Activated CD4-positive, alpha-beta T cell treated with anti-CD3 and anti-CD28 coated beads for 1 hour (primary cell): ENCODE measurements around the gene TXK.
"Not testable (repeated sequence)": the region's sequence is repeated elsewhere in the genome, so short reads cannot be mapped to it uniquely, and the experiment has no call there.

Experiments used
- DNase-seq: peaks from one replicate; pipeline ENCODE4 v3.0.0-alpha.2; 2020

The TXK gene

DNA sequence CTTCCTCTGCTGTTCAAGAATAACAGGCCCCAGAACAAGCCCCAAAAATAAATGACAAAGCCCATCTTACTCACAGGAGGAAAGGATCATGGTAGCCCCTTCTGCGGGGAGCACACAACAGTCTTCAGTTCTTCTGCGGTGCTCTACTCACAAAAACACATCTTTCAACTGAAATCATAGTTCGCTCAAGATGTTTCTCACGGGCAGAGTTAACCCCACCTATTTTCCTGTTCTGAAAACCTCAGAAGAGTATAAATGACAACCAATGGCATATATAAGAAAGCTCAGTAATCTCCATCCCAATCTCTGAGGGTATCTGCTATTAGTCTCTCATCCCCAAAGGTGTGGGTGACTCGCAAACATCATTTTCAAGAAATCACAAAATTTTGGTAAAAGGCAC lies at the start of gene TXK:
Gene TXK, minus strand, starts transcription at position 170 of the 400 bp plus-strand sequence. Its CDS starts 80 bp downstream, at position 90.
- no peak for DNase-seq

DNA sequence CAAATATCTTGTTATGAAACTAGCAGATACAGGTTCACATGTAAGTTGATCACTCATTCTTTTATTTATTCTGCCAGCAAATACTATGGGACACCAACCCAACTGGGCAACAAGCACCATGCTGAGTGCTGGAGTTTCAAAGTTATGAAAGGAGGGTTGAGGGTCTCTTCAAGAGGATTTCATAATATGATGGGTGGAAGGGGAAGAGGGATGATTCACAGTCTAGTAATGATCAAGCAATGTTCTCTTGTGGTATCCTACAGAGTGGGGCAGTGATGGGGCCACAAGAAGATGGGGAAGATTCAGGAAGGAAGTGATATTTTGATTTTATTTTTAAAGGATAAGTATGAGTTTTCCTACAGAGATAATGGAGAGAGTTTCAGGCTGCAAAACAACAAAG lies 46.2 kb upstream of the TXK start:
- DNase-seq, result no peak

DNA sequence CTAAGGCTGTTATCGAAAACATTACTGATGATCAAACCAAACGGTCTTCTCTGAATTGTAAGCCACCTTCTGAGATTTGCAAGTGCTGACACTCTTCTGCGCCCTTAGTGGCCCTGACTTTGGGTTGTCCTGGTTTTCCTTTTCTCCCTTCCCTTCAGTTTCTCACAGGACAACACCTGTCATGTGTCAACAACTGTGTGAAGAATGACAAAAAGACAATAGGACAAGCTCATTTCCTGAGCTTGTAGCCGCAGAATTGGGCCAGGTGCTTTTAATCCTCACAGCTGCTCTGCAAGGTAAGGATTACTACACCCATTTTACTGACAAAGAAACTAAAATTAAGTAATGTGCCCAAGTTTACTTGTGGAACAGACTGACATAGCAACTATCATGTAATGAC lies 44.9 kb upstream of the TXK start:
- DNase-seq, result no peak

DNA sequence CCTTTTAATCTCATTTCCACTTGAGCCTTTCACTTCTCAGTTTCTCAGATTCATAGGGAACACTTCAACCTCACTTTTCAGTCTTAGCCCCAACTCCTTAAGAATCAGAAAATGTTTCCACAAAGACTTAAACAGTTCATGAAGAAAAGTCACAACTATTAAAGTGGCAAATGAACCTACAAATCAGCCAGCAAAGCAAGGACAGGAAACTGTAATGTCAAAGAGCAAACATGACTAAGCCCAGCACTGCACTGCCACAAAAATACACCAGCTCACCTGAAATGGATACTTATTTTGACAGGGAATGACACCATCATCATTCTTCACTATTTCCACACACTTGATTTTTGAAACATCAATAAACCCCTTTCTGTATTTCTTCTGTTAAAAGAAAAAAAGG lies 41.8 kb upstream of the TXK start:
- no peak for DNase-seq

DNA sequence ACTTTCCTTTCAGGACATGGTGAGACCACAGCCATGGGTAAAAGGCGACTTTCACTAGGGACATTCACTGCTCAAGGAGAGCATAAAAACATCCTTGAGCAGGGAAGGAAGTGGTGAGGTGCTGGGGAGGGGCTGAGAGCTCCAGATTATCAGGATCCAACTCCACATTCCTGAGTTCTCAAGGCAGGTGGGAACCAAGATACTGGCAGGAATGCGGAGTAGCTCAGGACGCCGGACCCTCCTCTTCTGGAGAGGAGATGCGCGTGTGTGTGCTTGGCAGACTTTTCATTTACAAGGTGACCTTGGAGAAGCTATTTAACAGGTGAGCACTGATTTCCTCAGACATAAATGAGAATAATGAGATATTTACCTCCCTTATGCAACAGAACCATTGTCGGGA lies 41.3 kb upstream of the TXK start:
- DNase-seq, result no peak

DNA sequence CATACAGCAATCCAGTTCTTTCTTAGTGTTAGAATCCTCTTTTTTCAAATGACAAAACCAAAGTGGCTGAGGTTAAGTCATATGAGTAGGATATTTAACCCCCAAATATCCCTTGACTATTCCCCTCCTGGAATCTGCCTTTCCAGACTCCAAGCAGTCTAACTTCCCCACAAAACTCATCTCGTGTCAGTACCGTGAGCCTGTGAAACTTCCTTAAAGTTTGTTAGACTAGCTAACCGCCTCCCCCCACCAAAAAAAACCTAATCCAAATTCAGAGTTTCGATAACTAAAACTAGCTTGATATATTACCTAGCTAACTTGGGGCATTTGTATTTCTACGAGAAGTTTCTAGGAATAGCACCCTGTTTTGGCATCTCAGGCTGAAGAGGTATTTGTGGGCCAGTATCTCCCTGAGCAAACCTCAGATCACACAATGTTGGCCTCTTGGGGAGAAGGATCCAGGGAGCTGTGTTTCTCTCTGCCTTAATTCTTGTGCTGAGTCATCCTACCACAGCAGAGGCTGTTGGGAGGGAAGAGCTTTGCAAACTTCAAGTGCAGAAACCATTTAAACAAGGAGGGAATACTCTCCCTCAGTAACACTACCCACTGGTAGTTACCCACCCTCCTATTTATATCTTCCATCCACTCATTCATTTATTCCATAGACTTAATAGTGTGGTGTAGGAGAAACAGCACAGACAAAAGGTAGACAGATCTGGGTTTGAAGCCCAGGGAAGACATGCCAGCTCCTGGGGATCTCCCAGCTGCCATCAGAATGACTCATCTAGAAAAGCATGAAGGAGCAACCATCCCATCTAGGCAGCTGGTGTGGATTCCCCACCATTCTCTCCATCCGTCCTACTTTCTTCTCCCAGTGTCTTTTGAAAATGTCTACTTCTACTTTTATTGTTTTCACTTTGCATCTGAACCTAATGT lies 39.3 kb upstream of the TXK start:
- DNase-seq, result no peak

DNA sequence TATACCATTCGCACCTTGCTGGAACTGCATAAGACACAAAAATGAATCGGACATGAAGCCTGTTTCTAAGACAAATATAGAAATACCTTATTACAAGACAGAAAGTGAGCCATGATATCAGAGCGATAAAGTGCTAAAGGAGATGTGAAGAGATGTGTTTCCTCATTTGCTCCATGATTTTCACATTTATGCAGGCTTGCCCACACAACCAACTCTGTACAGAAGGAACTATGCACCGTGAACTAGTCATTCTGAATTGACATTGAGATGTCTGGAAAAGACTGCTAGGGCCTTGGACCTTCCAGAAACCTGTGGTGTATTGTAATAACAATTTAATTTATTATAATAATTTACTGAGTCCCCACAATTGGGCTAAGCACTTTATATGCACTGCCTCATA lies 38.6 kb upstream of the TXK start:
- no peak for DNase-seq

DNA sequence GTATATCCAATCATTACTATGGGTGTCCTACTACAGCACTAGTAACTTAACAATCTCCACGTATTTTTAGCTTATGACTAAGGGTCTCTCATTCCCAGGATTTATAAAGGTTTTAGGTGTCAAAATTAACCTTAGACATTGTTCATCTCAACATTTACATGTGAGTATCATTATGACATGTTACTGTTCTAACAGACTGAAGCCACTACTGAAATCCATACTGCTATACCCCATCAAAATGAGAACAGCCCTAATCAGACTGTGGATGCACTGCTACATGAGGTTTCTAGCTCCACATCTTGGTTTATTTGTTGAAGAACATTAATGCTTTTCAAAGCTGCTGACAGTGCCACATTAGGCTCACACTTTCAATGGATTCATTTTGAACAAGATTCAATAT lies 35.6 kb upstream of the TXK start:
- no peak for DNase-seq

DNA sequence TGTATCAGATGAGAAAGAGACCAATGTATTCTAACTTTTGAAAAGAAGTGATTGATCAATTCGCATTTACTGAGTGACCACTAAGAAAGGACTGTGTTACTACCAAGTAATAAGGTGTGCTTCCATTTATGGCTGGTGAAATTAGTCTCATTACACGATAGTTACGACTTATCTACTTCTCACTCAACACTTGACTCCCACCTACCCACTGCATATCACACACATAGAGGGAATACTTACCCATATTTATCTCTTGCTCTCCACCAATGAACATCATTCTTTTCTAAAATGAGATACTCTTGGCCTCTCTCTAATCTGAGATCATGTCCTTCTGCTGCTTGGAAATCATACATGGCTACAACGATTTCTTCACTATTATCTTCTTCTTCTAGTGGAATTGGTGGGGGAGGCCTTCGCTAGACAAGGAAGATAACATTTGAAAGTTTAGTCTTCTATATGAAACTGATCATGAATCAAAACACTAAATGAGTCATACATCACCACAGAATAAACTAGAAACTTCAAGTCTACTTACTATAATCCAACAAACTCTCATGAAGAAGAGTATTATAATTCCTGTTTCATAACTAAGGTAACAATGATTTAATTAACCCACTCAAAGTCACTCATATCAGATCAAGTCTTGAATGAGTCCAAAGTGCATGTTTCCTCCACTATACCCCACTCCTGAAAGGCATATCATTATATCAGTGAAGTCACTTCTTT lies 33.7 kb upstream of the TXK start:
- no peak for DNase-seq

DNA sequence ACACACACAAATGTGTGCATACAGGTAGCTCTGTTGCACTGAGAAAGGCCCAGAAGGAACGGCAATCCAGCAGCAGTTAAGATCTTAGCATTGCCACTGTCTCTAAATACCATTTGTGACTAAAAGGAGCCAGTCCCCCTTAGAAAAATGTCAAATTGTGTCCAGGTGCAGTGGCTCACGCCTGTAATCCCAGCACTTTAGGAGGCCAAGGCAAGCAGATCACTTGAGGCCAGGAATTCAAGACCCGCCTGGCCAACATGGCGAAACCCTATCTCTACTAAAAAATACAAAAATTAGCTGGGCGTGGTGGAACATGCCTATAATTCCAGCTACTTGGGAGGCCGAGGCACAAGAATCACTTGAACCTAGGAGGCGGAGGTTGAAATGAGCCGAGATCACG lies 30.5 kb upstream of the TXK start:
- not testable (repeated sequence) for DNase-seq

DNA sequence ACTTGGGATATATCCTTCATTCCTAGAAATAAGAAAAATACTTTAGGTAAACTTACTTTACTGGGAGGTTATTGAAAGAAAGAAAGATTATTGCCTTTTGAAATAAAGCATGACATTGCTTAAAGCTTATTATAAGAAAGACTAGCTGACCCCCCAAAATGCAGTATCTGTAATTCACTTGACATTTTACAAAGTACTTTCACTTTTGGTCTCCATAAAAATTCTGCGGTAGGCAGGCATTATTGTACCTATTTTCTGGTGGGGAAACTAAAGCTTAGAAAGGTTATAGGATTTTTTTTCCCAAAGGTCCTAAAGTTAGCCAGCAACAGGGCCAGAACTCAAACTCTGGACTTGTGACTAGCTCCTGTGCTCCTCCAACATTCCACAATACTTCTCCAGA lies 29.7 kb upstream of the TXK start:
- no peak for DNase-seq

DNA sequence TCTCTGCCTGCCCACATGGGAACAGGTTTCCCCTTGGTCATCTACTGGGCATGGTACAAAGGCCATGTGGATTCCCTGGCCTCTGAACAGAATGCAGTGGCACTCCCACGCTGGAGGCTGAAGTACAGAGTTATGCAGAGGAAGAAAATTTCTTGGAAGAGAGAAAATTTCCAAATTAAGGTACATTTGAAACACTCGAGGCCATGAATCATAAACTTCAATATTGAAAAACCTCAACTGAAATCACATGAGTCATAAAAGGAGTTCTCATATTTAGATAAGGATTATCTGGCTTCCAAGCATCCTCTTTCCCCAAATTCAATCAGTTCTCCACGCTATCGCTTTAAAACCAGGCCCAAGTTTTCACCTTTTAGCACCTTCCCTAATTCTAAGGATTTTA lies 28.1 kb upstream of the TXK start:
- no peak for DNase-seq

DNA sequence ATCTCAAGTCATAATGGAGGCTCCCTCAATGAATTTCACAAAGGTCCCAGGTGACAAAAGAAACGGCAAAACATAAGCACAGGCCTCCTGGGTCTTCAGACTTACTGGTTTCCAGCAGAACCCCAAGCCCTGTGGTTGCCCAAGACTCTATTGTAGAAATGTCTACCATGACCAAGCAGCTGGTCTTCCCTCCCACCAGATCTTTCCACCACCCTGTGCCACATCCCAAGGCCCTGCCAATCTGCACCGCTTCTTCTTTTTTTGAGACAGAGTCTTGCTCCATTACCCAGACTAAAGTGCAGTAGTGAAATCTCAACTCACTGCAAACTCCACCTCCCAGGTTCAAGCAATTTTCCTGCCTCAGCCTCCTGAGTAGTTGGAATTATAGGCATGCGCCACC lies 23.2 kb upstream of the TXK start:
- DNase-seq, result no peak

DNA sequence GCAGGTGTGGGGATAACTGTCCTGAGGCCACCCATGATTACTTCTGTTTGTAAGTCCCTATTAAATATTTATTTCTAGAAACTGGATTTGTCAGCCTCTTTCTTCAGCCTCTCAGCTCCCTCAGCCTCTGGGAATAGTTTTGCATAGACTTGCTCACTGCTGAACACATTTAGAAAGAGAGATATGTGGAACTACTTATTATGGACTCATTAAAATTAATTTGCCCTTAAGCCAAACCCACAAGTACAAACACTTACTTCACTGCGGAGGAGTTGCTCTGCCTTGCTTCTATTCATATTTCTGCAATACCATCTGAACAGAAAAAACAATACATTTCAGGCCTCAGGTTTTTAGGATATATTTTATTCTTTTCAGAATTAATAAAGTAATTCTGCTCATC lies 22.4 kb upstream of the TXK start:
- DNase-seq, result no peak

DNA sequence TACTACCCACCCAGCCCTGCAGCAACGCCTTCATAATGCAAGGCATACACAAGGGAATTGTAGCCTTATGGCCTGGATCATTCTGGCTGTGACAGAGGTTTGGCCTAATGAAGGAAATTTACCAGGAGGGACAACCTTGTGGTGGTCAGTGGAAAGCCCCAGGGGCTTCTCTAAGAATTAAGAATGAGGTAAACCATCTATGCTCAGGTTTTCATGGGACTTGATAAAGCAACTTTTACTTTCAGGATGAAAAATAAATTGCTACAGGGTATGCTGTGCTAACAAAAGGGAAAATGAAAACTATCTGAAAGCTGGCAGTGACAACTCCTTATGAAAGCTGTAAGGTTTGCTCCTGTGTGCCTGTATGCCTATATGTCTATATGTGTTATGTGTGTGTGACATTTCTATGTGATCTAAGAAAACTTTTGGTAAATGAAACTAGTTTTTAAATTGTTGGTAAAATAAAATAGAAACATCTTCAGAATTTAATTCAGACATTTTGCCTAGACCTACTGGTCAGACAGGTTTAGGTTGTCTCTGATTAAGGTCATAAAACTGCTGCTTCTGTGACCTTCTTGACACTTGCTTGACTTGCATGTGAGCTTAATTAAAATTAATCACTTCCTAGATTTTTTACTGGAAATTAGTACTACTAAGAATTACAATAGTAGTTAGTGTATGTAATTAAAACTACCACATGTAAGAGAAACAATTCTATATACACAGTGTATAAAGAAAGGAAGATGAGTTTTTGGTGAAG lies 19.9 kb upstream of the TXK start:
- no peak for DNase-seq

DNA sequence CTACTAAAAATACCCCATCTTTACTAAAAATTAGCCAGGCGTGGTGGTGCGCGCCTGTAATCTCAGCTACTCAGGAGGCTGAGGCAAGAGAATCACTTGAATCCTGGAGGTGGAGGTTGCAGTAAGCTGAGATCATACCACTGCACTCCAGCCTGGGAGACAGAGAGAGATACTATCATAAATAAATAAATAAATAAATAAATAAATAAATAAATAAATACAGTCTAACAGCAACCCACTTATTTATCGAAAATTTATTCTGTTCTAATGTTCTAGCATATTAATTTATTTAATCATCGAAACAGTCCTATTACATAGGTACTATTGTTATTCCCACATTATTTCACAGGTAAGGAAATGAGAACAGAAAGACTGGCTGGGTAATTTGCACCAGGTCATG lies 18.2 kb upstream of the TXK start:
- no peak for DNase-seq

DNA sequence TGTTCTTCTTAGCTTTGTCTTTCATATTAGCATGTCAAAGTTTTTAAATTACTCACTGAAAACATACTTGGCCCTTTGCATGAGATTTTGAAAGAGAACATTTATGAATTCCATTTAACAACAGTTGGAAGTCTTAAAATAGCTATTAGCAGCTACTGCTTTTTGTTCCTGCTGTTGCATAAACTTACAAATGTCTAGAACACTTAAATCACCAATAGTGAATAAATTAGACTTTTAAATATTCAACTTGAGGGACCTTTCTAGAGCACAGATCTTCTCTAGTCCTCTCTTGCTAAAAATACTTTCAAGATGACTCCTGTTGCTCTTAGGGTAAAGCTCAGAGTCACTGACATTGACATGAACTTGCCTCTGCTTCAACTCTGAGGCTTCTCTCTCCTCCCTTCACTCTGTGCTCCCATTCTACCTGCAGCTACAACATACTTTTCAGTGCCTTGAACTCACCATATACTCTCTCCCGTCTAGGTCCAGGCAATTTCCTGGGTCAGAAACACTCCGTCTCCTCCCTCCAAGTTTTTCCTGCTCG lies 15.8 kb upstream of the TXK start:
- no peak for DNase-seq

DNA sequence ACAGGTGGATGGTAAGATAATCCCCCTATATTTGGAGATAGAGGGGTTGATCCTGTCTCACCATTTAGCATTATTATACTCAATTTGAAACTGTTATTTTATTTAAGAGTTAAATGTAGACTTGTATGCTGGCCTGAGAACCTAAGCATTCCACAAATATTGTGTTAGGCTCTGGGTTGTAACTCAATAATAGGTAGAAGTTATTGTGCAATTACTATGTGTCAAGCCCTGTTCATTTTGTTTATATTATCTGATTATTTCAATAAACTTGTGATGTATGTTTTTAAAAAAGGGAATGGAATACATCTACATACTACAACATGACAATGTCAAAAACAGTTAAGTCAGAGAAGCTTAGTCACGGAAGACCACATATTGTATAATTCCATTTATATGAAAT lies 13.6 kb upstream of the TXK start:
- DNase-seq, result no peak

DNA sequence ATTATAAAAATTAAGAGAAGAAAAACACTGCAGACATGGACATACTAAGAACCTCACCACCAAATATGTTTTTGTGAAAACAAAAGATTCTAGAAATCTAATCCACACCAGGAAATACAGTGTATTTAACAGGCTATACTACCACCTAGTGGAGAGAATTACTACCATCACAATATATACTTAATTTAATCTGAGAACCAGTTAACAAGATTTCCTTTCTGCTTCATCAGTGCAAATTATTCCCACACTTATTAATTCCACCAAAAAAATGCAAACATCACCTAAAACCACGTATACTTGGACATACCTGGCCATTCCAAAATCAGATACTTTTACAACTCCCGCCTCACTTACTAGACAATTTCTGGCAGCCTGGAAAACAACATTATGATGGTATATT lies 7.0 kb upstream of the TXK start:
- DNase-seq, result no peak

DNA sequence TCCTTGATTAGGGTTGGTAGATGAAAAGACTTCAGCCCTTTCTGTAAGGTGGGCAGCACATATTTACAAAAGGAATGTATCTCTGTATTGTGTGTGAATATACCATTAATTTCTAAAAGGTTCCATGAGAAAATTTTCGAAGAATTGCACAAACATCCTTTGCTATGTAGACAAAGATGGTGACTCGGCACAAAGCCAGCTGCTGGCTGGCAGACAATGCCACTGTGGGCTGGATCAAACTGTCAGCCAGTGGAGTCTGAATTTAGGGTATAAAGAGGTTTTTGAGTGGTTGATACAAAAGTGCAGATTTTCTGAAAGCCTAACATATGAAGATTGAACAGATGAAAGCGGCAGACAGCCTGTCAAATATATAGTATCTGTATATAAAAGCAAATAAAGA lies 5.6 kb upstream of the TXK start:
- DNase-seq, result no peak

DNA sequence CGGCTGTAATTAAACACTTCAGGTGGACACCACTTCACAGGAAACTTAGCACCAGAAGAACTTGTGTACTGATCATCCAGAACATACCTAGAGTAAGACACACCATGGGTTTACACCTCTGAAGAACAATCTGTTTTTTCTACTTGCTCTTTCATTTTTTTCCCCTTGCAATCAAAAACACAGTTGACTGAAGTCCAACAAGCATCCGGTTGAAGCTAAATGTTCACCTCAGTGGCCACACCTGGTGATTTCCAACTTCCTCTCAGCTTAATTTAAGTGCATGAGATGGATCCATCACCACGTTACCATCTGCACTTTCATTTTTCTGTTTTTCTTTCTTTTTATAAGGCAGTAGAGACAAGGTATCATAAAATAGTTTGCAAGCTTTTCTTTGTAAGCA lies 4.9 kb upstream of the TXK start:
- DNase-seq, result no peak

DNA sequence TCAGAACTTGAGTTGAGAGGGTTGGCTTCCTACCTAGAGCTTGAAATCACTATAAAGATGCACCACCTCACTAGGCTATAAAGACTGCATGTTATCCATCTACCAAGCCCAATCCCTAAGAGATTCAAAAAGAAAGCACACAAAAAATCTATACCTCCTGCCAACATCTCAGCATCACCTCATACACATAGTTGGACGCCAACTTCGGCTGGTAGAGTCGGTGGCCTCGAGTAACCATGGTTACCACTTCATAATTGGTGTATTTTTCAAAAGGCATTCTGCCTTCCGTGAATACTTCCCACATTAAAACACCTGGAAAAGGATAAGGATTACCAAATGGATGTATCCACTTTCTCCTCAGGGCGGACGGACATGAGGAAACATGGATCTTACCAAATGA lies 4.5 kb upstream of the TXK start:
- no peak for DNase-seq

DNA sequence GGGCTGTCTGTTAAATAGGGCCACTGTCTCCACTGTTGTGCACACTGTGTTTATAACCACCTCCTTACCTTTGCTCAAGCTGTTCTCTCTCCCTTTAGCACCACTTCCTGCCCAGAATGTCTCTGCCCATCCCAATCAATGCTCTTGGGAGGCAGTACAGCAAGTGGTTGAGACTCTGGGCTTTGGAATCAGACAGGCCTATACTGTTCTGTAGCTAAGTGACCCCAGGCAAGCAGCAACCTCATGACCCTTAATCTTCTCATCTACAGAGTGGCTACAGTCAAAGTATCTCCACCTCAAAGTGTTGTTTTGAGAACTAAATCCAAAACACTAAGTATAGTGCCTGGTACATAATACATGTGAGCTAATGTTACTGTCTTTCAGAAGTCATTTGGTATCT lies 3.8 kb upstream of the TXK start:
- DNase-seq, result no peak
